ENCODE data around the gene MBNL1. TPM values are rescaled to one million over a fixed set of nuclear protein-coding genes. Genes with fewer than 3 reads are reported as not detected.

The MBNL1 gene
- total RNA-seq, 2 donors from 2014 or later, result 1.3 to 4.9 TPM

GRCh38 chr3:152284906-152285305, 16.2 kb downstream of the MBNL1 start:
- Mint-ChIP-seq H3K27ac (no peak overlapping the region), H3K4me1 (peaks cover 9% of the 10 kb centered on the region), H3K27me3 (ENCODE audit: insufficient read depth) (peaks cover 44% of the 10 kb centered on the region), H3K4me3 (no peak overlapping the region), H3K9me3 (no peaks in the 10 kb centered on the region), H3K36me3 (ENCODE audit: low read depth) (no peaks in the 10 kb centered on the region)
- peaks cover 71% of the 10 kb centered on the region for H3K27me3 ChIP-seq (ENCODE audit: control insufficient read depth, insufficient read depth, low read length, poor library complexity, severe bottlenecking)
- TF ChIP-seq, protein P1, sequence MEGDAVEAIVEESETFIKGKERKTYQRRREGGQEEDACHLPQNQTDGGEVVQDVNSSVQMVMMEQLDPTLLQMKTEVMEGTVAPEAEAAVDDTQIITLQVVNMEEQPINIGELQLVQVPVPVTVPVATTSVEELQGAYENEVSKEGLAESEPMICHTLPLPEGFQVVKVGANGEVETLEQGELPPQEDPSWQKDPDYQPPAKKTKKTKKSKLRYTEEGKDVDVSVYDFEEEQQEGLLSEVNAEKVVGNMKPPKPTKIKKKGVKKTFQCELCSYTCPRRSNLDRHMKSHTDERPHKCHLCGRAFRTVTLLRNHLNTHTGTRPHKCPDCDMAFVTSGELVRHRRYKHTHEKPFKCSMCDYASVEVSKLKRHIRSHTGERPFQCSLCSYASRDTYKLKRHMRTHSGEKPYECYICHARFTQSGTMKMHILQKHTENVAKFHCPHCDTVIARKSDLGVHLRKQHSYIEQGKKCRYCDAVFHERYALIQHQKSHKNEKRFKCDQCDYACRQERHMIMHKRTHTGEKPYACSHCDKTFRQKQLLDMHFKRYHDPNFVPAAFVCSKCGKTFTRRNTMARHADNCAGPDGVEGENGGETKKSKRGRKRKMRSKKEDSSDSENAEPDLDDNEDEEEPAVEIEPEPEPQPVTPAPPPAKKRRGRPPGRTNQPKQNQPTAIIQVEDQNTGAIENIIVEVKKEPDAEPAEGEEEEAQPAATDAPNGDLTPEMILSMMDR (conservative IDR thresholded peaks at IDR 0.05), result no peak
- no peak overlapping the region for H3K9ac ChIP-seq (ENCODE audit: extremely low read depth, low read length, poor library complexity, severe bottlenecking)
- no peak for DNase-seq
- no peaks in the 10 kb centered on the region for H3K36me3 ChIP-seq (ENCODE audit: control insufficient read depth, insufficient read depth, low read length)
- H3K9me3 ChIP-seq (ENCODE audit: control insufficient read depth, low read length), result no peaks in the 10 kb centered on the region
- H3K4me3 ChIP-seq (ENCODE audit: low read length), result no peak overlapping the region
- no peak overlapping the region for H3K27ac ChIP-seq (ENCODE audit: low read depth, low read length)
- 91% methylated on average over 3 of the region's 3 CpGs; no CpG with 5 or more reads in 1 of the 2 experiments for WGBS, 2 experiments (ENCODE audit: insufficient coverage in 1 of 2, insufficient read length in 1 of 2)
- H3K4me1 ChIP-seq (ENCODE audit: control insufficient read depth, insufficient read depth, low read length), result peaks cover 6% of the 10 kb centered on the region

GRCh38 chr3:152285509-152285908, 16.8 kb downstream of the MBNL1 start:
- Mint-ChIP-seq H3K27ac (no peak overlapping the region), H3K9me3 (no peaks in the 10 kb centered on the region), H3K27me3 (ENCODE audit: insufficient read depth) (peaks cover 41% of the 10 kb centered on the region), H3K4me1 (peaks cover 9% of the 10 kb centered on the region), H3K4me3 (no peak overlapping the region), H3K36me3 (ENCODE audit: low read depth) (no peaks in the 10 kb centered on the region)
- no peaks in the 10 kb centered on the region for H3K36me3 ChIP-seq (ENCODE audit: control insufficient read depth, insufficient read depth, low read length)
- no peak for DNase-seq
- WGBS, 2 experiments (ENCODE audit: insufficient coverage in 1 of 2, insufficient read length in 1 of 2), result 96 to 98% methylated on average over 4 to 5 of the region's 5 CpGs
- no peak overlapping the region for H3K4me3 ChIP-seq (ENCODE audit: low read length)
- no peak overlapping the region for H3K27ac ChIP-seq (ENCODE audit: low read depth, low read length)
- peaks cover 70% of the 10 kb centered on the region for H3K27me3 ChIP-seq (ENCODE audit: control insufficient read depth, insufficient read depth, low read length, poor library complexity, severe bottlenecking)
- H3K4me1 ChIP-seq (ENCODE audit: control insufficient read depth, insufficient read depth, low read length), result peaks cover 6% of the 10 kb centered on the region
- no peaks in the 10 kb centered on the region for H3K9me3 ChIP-seq (ENCODE audit: control insufficient read depth, low read length)
- no peak overlapping the region for H3K9ac ChIP-seq (ENCODE audit: extremely low read depth, low read length, poor library complexity, severe bottlenecking)
- TF ChIP-seq, protein P1 (conservative IDR thresholded peaks at IDR 0.05), result no peak

DNA sequence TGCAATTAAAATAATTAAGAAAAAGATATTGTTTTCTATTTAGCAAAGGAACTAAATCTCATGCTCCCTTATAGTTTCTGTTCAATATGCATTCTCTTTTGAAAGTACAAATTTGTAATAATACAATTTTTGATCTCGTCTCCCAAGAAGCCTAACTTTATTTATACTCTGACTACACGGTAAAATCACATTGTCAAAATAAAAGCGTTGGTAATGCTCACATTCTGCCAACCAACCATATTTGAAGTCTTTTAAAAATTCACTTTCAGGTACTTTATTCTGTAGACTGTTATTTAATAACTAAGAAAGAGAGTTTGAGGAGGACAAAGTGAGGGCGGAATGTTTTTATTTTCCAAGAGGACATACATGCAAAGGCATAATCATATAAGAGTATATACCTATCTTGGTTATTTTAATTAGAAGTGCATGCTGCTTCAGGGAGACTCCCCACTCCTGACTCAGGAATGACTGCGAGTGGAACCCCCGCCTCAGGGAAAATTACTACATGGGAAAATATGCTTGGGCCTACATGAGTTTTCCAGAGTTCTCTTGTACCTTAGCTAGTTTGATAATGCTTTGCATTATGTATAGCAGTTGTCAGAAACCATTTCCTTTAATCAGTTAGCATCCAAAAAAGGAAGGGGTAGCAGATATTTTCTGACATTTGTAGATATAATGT, 19.3 kb downstream of the MBNL1 start:
- Histone ChIP-seq H3K9ac (ENCODE audit: extremely low read depth, low read length, poor library complexity, severe bottlenecking) (no peak overlapping the region), H3K27me3 (ENCODE audit: control insufficient read depth, insufficient read depth, low read length, poor library complexity, severe bottlenecking) (peaks cover 61% of the 10 kb centered on the region), H3K27ac (ENCODE audit: low read depth, low read length) (no peak overlapping the region), H3K4me3 (ENCODE audit: low read length) (no peak overlapping the region), H3K36me3 (ENCODE audit: control insufficient read depth, insufficient read depth, low read length) (no peaks in the 10 kb centered on the region), H3K4me1 (ENCODE audit: control insufficient read depth, insufficient read depth, low read length) (no peaks in the 10 kb centered on the region), H3K9me3 (ENCODE audit: control insufficient read depth, low read length) (no peaks in the 10 kb centered on the region)
- Mint-ChIP-seq H3K4me3 (no peak overlapping the region), H3K27me3 (ENCODE audit: insufficient read depth) (peaks cover 38% of the 10 kb centered on the region), H3K27ac (no peak overlapping the region), H3K4me1 (no peaks in the 10 kb centered on the region), H3K9me3 (no peaks in the 10 kb centered on the region), H3K36me3 (ENCODE audit: low read depth) (no peaks in the 10 kb centered on the region)
- TF ChIP-seq, protein P1 (conservative IDR thresholded peaks at IDR 0.05), result no peak
- 85 to 100% methylated on average over 2 to 6 of the region's 6 CpGs for WGBS, 2 experiments (ENCODE audit: insufficient coverage in 1 of 2, insufficient read length in 1 of 2)
- DNase-seq, result no peak
